GM10847 (cell line): ENCODE results near the gene POLR1E.

Source experiments
- POLR2A ChIP-seq: IDR thresholded peaks from 2 replicates; pipeline ENCODE4 v1.6.1; 2011; ENCODE audit not compliant: insufficient read length; ENCODE audit errors: extremely low read depth

The POLR1E gene

GRCh38 chr9:37543468-37543867 is 57.7 kb downstream of the POLR1E start:
- TF ChIP-seq POLR2A = no peak

- TF ChIP-seq POLR2A = no peak
Observed at GRCh38 chr9:37547328-37547878, 61.7 kb downstream of the POLR1E start.

GRCh38 chr9:37549527-37549926 is 63.8 kb downstream of the POLR1E start:
- no peak for TF ChIP-seq POLR2A

- TF ChIP-seq POLR2A = no peak
Observed at GRCh38 chr9:37550781-37551180, 65.0 kb downstream of the POLR1E start.

GRCh38 chr9:37551468-37551867 is 65.7 kb downstream of the POLR1E start:
- no peak for TF ChIP-seq POLR2A

GRCh38 chr9:37551888-37552287 is 66.1 kb downstream of the POLR1E start:
- TF ChIP-seq POLR2A = no peak
